ENCODE results near the gene ZFYVE28.

Gene ZFYVE28

DNA sequence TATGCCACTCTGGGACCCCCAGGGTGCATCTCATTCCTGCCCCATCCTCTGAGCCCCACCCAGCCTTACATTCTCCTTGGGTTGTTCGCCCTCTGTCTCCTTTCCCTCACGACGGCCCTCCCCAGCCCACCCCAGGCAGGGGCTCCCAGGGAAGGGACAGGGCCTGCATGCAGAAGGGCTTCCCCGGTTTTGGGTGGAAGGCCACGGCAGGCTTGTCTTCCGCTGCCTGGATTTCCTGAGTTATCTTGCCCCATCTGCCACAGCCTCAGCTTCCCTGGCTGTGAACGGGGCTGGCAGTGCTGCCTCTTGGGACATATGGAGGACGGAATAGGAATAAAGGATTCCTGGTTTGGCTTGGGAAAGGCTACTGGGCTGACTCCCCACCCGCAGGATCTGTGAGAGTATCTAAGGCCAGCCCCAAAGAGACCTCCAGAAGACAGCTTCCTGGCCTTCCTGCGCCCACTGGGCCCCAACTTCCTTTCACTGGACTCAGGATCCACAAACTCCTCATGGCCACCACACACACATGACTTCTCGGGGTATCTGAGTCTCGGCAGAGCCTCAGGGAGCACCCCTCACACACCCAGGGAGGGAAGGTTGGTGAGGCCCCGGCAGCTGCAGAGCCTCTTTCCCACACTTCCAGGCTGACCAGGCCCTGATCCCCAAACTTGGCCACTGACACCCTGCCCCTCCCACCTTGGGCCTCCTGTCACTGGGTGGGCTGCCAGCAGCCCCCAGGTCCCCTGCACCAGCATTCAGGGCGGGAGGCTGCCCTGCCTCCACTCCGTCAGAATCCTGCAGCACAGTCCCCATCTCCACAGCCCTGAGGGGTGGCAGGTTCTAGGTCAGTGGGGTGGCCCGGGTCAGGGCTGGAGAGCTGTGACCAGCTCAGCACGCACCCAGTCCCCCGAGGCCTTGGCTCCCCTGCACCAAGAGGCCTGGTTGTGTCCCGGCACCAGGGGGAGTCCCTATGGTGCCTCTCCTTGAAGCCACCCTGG is 153.0 kb downstream of the ZFYVE28 start:
- POLR2A ChIA-PET = no interaction called here

DNA sequence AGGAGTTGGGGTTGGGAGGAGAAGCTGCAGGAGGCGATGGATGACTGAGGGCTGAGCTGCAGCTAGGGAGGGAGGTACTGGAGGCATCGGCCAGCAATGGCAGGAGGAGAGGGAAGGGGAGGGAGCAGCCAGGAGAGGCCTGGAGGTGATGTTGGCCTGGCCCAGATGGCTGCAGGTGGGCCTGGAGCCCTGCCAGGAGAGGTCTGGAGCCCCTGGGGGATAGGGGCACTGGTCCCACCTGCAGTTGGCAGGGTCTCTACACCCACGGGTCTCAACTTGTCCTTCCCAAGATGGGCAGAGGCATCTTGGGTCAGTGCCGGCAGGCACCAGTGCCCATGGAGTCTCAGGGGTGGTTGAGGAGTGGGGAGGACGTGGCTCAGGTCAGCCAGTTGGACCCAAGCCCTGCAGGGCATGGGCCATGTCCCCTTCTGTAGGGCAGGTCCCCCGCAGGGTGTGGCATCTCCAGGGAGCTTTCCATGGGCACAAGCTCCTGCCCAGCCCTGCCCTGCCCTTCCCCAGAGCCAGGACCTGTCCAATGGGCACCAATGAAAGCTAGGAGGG is 153.9 kb downstream of the ZFYVE28 start:
- POLR2A ChIA-PET = interaction anchor here (0.9 kb wide), 1 partner anchor 9 kb away, joined by 3 read pairs; no protein-coding TSS in a partner anchor
- TF ChIP-seq ZNF384 (IDR thresholded peaks at IDR 0.05) = no peak

More for the DNA sequence above, 153.0 kb downstream of the ZFYVE28 start:
- CTCF ChIA-PET = interaction anchor here (1.4 kb wide), 1 partner anchor 22 kb away, joined by 3 read pairs; no protein-coding TSS in a partner anchor
- no peak for TF ChIP-seq LEF1 (IDR thresholded peaks at IDR 0.05; ENCODE audit: borderline replicate concordance)
- no peak for TF ChIP-seq FOXM1 (IDR thresholded peaks at IDR 0.05; ENCODE audit: borderline replicate concordance)
- no peak for TF ChIP-seq ARNT (IDR thresholded peaks at IDR 0.05)
- no peak for TF ChIP-seq FOXK2 (IDR thresholded peaks at IDR 0.05)
- no peak for TF ChIP-seq ZNF384 (IDR thresholded peaks at IDR 0.05)
- TF ChIP-seq HDGF (IDR thresholded peaks at IDR 0.05; ENCODE audit: borderline replicate concordance) = no peak
- TF ChIP-seq ELF4 (IDR thresholded peaks at IDR 0.05) = no peak
- no peak for TF ChIP-seq L3MBTL2 (conservative IDR thresholded peaks at IDR 0.05)
- TF ChIP-seq, protein P1, sequence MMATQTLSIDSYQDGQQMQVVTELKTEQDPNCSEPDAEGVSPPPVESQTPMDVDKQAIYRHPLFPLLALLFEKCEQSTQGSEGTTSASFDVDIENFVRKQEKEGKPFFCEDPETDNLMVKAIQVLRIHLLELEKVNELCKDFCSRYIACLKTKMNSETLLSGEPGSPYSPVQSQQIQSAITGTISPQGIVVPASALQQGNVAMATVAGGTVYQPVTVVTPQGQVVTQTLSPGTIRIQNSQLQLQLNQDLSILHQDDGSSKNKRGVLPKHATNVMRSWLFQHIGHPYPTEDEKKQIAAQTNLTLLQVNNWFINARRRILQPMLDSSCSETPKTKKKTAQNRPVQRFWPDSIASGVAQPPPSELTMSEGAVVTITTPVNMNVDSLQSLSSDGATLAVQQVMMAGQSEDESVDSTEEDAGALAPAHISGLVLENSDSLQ (IDR thresholded peaks at IDR 0.05) = no peak
- TF ChIP-seq FOXA1 (IDR thresholded peaks at IDR 0.05) = no peak
- no peak for TF ChIP-seq BHLHE40 (IDR thresholded peaks at IDR 0.05; ENCODE audit: borderline replicate concordance)
- no peak for TF ChIP-seq TARDBP (IDR thresholded peaks at IDR 0.05)
- no peak for TF ChIP-seq CTBP1 (IDR thresholded peaks at IDR 0.05; ENCODE audit: borderline replicate concordance)
- no peak for TF ChIP-seq SUZ12 (IDR thresholded peaks at IDR 0.05)
- TF ChIP-seq SP1 (IDR thresholded peaks at IDR 0.05) = no peak
- TF ChIP-seq NFRKB (IDR thresholded peaks at IDR 0.05) = no peak
- no peak for DNase-seq (ENCODE audit: extremely low spot score)

DNA sequence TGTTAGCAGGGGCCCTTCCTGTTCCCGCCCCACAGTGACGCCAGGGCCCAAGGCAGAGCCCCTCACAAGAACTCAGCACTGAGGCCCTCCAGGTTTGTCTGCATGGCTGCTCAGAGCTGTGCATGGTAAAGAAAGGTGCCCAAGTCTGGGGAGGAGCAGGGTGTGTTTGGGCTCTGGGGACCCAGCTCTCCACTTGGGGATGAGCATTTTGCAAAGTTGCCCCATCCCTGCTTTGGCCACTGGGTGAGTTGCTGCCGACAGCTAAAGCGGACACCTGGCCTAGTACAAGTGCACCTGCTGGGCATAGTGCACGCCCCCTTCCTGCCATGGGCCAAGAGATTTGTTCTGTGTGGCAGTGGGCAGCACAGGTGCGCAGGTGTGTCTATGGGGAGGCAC is 154.5 kb downstream of the ZFYVE28 start:
- POLR2A ChIA-PET = interaction anchor here (0.9 kb wide), 1 partner anchor 9 kb away, joined by 3 read pairs; no protein-coding TSS in a partner anchor
- no peak for DNase-seq (ENCODE audit: extremely low spot score)

More for the DNA sequence above, 153.9 kb downstream of the ZFYVE28 start:
- DNase-seq (ENCODE audit: extremely low spot score) = no peak
- CTCF ChIA-PET = interaction anchor here (0.6 to 1.4 kb wide), 2 partner anchors 21 to 97 kb away, joined by 3 to 4 read pairs; no protein-coding TSS in a partner anchor

DNA sequence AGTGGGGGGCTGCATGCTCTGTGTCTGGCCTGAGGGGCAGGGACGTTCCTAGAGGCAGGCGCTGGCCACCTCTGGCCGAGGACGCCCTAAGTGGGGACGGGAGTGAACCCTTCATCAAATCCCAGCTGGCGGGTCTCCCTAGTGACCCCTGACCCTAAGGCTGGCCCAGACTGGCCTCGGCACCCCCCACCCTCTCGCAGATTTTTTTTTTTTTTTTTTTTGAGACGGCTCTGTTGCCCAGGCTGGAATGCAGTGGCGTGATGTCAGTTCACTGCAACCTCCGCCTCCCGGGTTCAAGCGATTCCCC is 155.5 kb downstream of the ZFYVE28 start:
- POLR2A ChIA-PET = interaction anchor here (0.9 to 2.0 kb wide), 4 partner anchors 12 to 206 kb away, joined by 3 to 11 read pairs (median 6); partner anchors contain the start of gene RNF4
- TF ChIP-seq ELF4 (IDR thresholded peaks at IDR 0.05) (no peak), ARNT (IDR thresholded peaks at IDR 0.05) (no peak), CTBP1 (IDR thresholded peaks at IDR 0.05; ENCODE audit: borderline replicate concordance) (no peak), LEF1 (IDR thresholded peaks at IDR 0.05; ENCODE audit: borderline replicate concordance) (no peak), BHLHE40 (IDR thresholded peaks at IDR 0.05; ENCODE audit: borderline replicate concordance) (no peak), FOXM1 (IDR thresholded peaks at IDR 0.05; ENCODE audit: borderline replicate concordance) (no peak), ZNF384 (IDR thresholded peaks at IDR 0.05) (no peak), SP1 (IDR thresholded peaks at IDR 0.05) (no peak), NFRKB (IDR thresholded peaks at IDR 0.05) (no peak), HDGF (IDR thresholded peaks at IDR 0.05; ENCODE audit: borderline replicate concordance) (no peak), L3MBTL2 (conservative IDR thresholded peaks at IDR 0.05) (no peak; the same call in 1 of the 2 replicates), FOXK2 (IDR thresholded peaks at IDR 0.05) (no peak), TARDBP (IDR thresholded peaks at IDR 0.05) (no peak), FOXA1 (IDR thresholded peaks at IDR 0.05) (no peak), SUZ12 (IDR thresholded peaks at IDR 0.05) (no peak)
- TF ChIP-seq, protein P1 (IDR thresholded peaks at IDR 0.05) = no peak
- CTCF ChIA-PET = no interaction called here
- no peak for DNase-seq (ENCODE audit: extremely low spot score)

More for the DNA sequence above, 154.5 kb downstream of the ZFYVE28 start:
- TF ChIP-seq CTBP1 (IDR thresholded peaks at IDR 0.05; ENCODE audit: borderline replicate concordance) = no peak
- TF ChIP-seq FOXA1 (IDR thresholded peaks at IDR 0.05) = no peak
- no peak for TF ChIP-seq NFRKB (IDR thresholded peaks at IDR 0.05)
- TF ChIP-seq FOXK2 (IDR thresholded peaks at IDR 0.05) = no peak
- no peak for TF ChIP-seq ELF4 (IDR thresholded peaks at IDR 0.05)
- TF ChIP-seq HDGF (IDR thresholded peaks at IDR 0.05; ENCODE audit: borderline replicate concordance) = no peak
- no peak for TF ChIP-seq ZNF384 (IDR thresholded peaks at IDR 0.05)
- TF ChIP-seq, protein P1 (IDR thresholded peaks at IDR 0.05) = no peak
- no peak for TF ChIP-seq SUZ12 (IDR thresholded peaks at IDR 0.05)
- no peak for TF ChIP-seq FOXM1 (IDR thresholded peaks at IDR 0.05; ENCODE audit: borderline replicate concordance)
- no peak for TF ChIP-seq L3MBTL2 (conservative IDR thresholded peaks at IDR 0.05)
- TF ChIP-seq LEF1 (IDR thresholded peaks at IDR 0.05; ENCODE audit: borderline replicate concordance) = no peak
- no peak for TF ChIP-seq SP1 (IDR thresholded peaks at IDR 0.05)
- TF ChIP-seq BHLHE40 (IDR thresholded peaks at IDR 0.05; ENCODE audit: borderline replicate concordance) = no peak
- no peak for TF ChIP-seq TARDBP (IDR thresholded peaks at IDR 0.05)
- TF ChIP-seq ARNT (IDR thresholded peaks at IDR 0.05) = no peak
- CTCF ChIA-PET = interaction anchor here (1.4 kb wide), 1 partner anchor 20 kb away, joined by 3 read pairs; no protein-coding TSS in a partner anchor

Data from HEK293T (cell line).